Brain microvascular endothelial cell (primary cell): ENCODE data around the gene MIB2.

ENCODE experiments used
- DNase-seq: peaks from one replicate; pipeline ENCODE4 v3.0.0-alpha.2; 2020
- H3K27ac ChIP-seq: fragments of 250-450 bp; sonication (Bioruptor Pico); 2 replicates; pipeline ENCODE4 v1.5.1; 2020; ENCODE audit warnings: mild to moderate bottlenecking, moderate library complexity
- H3K27me3 ChIP-seq: fragments of 250-450 bp; sonication (Bioruptor Pico); replicated peaks from 2 replicates; pipeline ENCODE4 v1.5.1; 2020; ENCODE audit warnings: mild to moderate bottlenecking
- H3K36me3 ChIP-seq: fragments of 250-450 bp; sonication (Bioruptor Pico); replicated peaks from 2 replicates; pipeline ENCODE4 v1.5.1; 2020; ENCODE audit warnings: mild to moderate bottlenecking
- H3K4me3 ChIP-seq: 2 replicates; pipeline ENCODE4 v1.5.1; 2011; ENCODE audit warnings: low read depth, mild to moderate bottlenecking, control low read depth, low read length, moderate library complexity
- CTCF ChIP-seq: IDR thresholded peaks from 2 replicates; pipeline ENCODE4 v1.5.1; 2011; ENCODE audit warnings: low read depth, mild to moderate bottlenecking, moderate library complexity, low read length, control low read depth, inconsistent platforms; ENCODE audit errors: missing control alignments
- in situ Hi-C: cut with HindIII; loops from 2 replicates; pipeline ENCODE4 v1.10.0; 2017; ENCODE audit warnings: low sequenced_read_pairs, low pct_ligation_motif_present

MIB2 gene

DNA sequence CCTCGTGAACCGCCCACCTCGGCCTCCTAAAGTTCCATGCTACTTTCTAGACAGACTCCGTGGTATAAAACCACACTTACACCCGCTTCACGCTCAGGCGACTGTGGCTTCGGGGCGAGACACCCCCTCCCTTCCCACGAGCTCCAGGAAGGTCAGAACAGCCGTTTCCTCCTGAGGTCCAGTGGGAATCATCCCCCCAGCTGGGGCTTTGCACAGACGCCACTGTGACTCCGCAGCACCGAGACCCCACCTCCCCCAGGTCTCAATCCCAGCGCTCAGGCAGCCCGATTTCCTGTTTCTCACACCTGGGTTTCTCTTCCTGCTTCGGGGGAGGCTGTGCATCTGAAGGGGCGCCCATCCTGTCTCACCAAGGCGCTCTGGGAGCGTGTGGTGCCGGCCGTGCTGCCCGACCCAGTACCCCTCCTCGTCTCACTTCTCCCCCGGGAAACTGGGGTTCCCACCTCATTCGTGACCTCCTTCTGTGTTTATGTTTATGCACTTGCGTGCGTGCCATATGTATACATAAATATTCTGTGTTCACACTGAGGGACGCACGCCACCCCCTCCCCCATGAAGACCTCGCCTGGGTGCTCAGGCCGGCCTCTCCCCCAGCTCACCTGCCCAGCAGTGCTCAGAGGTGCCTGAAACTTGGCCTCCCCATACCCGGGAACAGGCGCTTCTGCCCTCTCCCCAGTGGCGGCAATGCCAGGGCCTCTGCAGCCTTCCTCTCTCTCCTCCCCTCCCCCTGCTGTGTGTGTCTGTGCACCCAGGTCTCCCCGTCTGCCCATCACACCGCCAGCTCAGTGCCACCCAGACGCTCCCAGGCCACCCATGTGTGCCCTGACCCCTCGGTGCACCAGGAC is 62.6 kb downstream of the MIB2 start:
- no peak for DNase-seq
- Histone ChIP-seq H3K27me3 (no peaks in the 10 kb centered on the region), H3K4me3 (no peak overlapping the region), H3K27ac (no peak overlapping the region), H3K36me3 (peaks cover under 1% of the 10 kb centered on the region)
- in situ Hi-C loops = no loop called here
- TF ChIP-seq CTCF = no peak

- no peak for DNase-seq
These were observed 63.5 kb downstream of the MIB2 start for GRCh38 chr1:1678581-1679380.

More at GRCh38 chr1:1678581-1679380, 63.5 kb downstream of the MIB2 start:
- Histone ChIP-seq H3K36me3 (peaks cover 2% of the 10 kb centered on the region), H3K27me3 (no peaks in the 10 kb centered on the region), H3K27ac (no peak overlapping the region), H3K4me3 (no peak overlapping the region)
- peak; percentile 48 for TF ChIP-seq CTCF
- in situ Hi-C loops = no loop called here
